ENCODE results near the gene PDE4D.

GRCh38 chr5:59320420-59320819 is 573.1 kb downstream of the PDE4D start:
- no peak for TF ChIP-seq POLR2A (IDR thresholded peaks at IDR 0.05; ENCODE audit: low read depth, low read length)
- no peak for TF ChIP-seq TAF1 (IDR thresholded peaks at IDR 0.05; ENCODE audit: borderline replicate concordance, low read depth, low read length)
